Measurements from ENCODE around the gene UBXN11.

DNA sequence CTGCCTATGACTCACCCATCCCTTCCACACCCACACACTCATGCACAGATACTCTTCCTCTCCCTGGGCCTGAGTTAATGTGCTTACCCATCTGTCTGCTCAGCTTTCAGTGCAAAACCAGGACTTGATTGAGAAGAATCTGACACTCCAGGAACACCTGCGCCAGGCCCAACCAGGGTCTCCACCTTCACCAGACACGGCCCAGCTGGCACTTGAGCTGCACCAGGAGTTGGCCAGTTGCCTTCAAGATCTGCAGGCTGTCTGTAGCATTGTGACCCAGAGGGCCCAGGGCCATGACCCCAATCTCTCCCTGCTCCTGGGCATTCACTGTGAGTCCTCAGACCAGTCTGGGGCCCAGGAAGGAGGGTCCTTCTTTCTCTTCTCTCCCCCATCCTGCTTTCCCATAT is 30.0 kb downstream of the UBXN11 start:
- TF ChIP-seq, protein P1, sequence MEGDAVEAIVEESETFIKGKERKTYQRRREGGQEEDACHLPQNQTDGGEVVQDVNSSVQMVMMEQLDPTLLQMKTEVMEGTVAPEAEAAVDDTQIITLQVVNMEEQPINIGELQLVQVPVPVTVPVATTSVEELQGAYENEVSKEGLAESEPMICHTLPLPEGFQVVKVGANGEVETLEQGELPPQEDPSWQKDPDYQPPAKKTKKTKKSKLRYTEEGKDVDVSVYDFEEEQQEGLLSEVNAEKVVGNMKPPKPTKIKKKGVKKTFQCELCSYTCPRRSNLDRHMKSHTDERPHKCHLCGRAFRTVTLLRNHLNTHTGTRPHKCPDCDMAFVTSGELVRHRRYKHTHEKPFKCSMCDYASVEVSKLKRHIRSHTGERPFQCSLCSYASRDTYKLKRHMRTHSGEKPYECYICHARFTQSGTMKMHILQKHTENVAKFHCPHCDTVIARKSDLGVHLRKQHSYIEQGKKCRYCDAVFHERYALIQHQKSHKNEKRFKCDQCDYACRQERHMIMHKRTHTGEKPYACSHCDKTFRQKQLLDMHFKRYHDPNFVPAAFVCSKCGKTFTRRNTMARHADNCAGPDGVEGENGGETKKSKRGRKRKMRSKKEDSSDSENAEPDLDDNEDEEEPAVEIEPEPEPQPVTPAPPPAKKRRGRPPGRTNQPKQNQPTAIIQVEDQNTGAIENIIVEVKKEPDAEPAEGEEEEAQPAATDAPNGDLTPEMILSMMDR (IDR thresholded peaks at IDR 0.05; ENCODE audit: borderline replicate concordance, extremely low read depth, low read length, poor library complexity, severe bottlenecking) = no peak
- TF ChIP-seq EZH2 (IDR thresholded peaks at IDR 0.05; ENCODE audit: borderline replicate concordance, low read depth, low read length, severe bottlenecking) = no peak

All from DND-41 (cell line).